Transverse colon (tissue), 4 donors: Measurements from ENCODE around the gene PLA2G2E. TPM values are rescaled to one million over a fixed set of nuclear protein-coding genes. Genes with fewer than 3 reads are reported as not detected.

ENCODE experiments used
- DNase-seq: peaks from one replicate; pipeline ENCODE4 v3.0.0-alpha.2; 2019
- H3K27ac ChIP-seq, 4 donors: fragments of 200-600 bp; sonication (generic); 2 replicates each; pipeline ENCODE4 v1.5.1; 2016 to 2018; ENCODE audit warnings: inconsistent platforms in 4 of 4
- H3K27me3 ChIP-seq: fragments of 200-600 bp; sonication (generic); 2 replicates; pipeline ENCODE4 v1.5.1; 2017; ENCODE audit warnings: inconsistent platforms
- H3K36me3 ChIP-seq, 4 donors: fragments of 200-600 bp; sonication (generic); 2 replicates each; pipeline ENCODE4 v1.5.1; 2017 to 2019; ENCODE audit warnings: inconsistent platforms in 4 of 4
- H3K4me1 ChIP-seq, 4 donors: fragments of 200-600 bp; sonication (generic); 2 replicates each; pipeline ENCODE4 v1.5.1; 2017 to 2020; ENCODE audit warnings: inconsistent platforms in 4 of 4
- H3K4me3 ChIP-seq, 4 donors: fragments of 200-600 bp; sonication (generic); 1 replicate in 1 of 4; 2 replicates in 3 of 4; pipeline versions ENCODE4 v1.5.1 to v1.6.1; 2017 to 2019; ENCODE audit warnings: inconsistent platforms in 4 of 4
- H3K9me3 ChIP-seq, 2 donors: fragments of 200-600 bp; sonication (generic); 2 replicates each; pipeline ENCODE4 v1.5.1; 2017 to 2019; ENCODE audit warnings: inconsistent platforms in 2 of 2
- EP300 ChIP-seq: sonication (generic); formaldehyde crosslinking; IDR thresholded peaks from one replicate; pipeline ENCODE4 v1.6.1; 2017; ENCODE audit warnings: antibody characterized with exemption, low read depth
- POLR2A ChIP-seq: fragments of 450-650 bp; IDR thresholded peaks from one replicate; pipeline ENCODE4 v1.6.1; 2016; ENCODE audit warnings: antibody characterized with exemption, mild to moderate bottlenecking, moderate library complexity
- POLR2AphosphoS5 ChIP-seq, 3 donors: sonication (generic); formaldehyde crosslinking; IDR thresholded peaks; one replicate each; pipeline ENCODE4 v1.6.1; 2016; ENCODE audit warnings: antibody characterized with exemption in 3 of 3
- WGBS, 2 donors: methylation state at CpG; one replicate each; pipeline ENCODE4 v1.1.5; 2018; ENCODE audit warnings: low coverage in 1 of 2; 5-methylcytosine and 5-hydroxymethylcytosine counted together
- in situ Hi-C, 4 donors: fragments of 200-750 bp; cut with MboI; loops; one replicate each; pipeline versions ENCODE4 v1.15.0 to v1.15.1; 2017; ENCODE audit warnings: low sequenced_read_pairs in 3 of 4, low pct_ligation_motif_present in 1 of 4, low pct_unique_long_range_greater_than_20kb in 1 of 4
- intact Hi-C: fragments of 100-400 bp; cut with DNase I; formaldehyde crosslinking; loops from one replicate; pipeline ENCODE4 v1.15.1; 2023; ENCODE audit warnings: low total_unique reads
- total RNA-seq, 4 donors: library from RNA; depleted of rRNA; stranded (reverse); fragments of >200 nt; gene quantifications; one replicate each; pipeline ENCODE4 v1.1.0, GENCODE V29; 2016
- TF ChIP-seq, protein P1 (sequence below), 5 experiments: fragments of 200-600 bp in 3 of 5; fragments of 450-650 bp in 2 of 5; sonication (generic) in 3 of 5; IDR thresholded peaks; 1 replicate in 2 of 5; 2 replicates in 3 of 5; pipeline ENCODE4 v1.5.1; 2016 to 2017; ENCODE audit warnings: antibody characterized with exemption in 5 of 5, inconsistent platforms in 3 of 5, mild to moderate bottlenecking in 2 of 5, moderate library complexity in 1 of 5

The PLA2G2E gene
- total RNA-seq, 4 donors from 2014 or later, result not detected

DNA sequence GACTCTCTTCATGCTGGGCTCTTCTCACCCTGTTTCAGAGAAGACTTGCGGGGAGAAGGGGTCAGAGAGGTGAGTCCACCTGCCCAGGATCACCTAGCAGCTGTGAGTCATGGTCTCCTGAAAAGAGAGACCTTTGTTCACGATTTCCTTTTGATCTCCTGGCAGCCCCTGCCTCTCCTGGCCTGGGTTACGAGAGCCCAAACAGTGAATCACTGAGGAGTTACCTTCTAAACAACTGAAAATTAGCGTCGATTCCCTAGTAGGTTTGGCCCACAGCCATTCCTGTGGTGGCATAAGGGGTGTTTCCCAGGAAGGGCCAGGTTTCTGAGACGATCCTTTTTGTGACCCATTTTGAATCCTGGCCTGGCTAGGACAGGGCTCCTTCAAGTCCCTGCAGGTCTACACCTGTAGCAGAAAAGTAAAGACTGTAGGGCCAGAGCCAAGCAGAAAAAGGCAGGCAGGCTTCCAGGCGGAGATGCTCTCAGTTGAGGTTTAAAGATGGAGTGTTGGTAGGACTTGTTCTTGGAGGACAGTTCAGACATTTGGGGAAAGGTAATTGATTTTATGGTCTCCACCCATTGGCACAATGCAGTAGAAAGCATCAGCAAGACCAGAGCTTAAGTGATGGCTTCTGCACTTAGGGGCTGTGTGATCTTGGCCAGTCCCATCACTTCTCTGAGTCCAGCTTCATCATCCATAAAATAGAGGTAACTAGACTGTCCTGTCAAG is 2.1 kb upstream of the PLA2G2E start:
- H3K4me1 ChIP-seq, result peaks cover 0 to 7% (median 0%) of the 10 kb centered on the region in 4 donors
- DNase-seq, result no peak
- no peaks in the 10 kb centered on the region for H3K9me3 ChIP-seq
- no peak for TF ChIP-seq EP300
- TF ChIP-seq, protein P1, sequence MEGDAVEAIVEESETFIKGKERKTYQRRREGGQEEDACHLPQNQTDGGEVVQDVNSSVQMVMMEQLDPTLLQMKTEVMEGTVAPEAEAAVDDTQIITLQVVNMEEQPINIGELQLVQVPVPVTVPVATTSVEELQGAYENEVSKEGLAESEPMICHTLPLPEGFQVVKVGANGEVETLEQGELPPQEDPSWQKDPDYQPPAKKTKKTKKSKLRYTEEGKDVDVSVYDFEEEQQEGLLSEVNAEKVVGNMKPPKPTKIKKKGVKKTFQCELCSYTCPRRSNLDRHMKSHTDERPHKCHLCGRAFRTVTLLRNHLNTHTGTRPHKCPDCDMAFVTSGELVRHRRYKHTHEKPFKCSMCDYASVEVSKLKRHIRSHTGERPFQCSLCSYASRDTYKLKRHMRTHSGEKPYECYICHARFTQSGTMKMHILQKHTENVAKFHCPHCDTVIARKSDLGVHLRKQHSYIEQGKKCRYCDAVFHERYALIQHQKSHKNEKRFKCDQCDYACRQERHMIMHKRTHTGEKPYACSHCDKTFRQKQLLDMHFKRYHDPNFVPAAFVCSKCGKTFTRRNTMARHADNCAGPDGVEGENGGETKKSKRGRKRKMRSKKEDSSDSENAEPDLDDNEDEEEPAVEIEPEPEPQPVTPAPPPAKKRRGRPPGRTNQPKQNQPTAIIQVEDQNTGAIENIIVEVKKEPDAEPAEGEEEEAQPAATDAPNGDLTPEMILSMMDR (IDR thresholded peaks at IDR 0.05), result no peak
- in situ Hi-C loops (no loop called here), intact Hi-C loops (no loop called here)
- H3K36me3 ChIP-seq, result no peaks in the 10 kb centered on the region
- no peak overlapping the region for H3K4me3 ChIP-seq
- 45 to 58% methylated on average over 4 to 7 of the region's 7 CpGs for WGBS, 2 donors
- no peaks in the 10 kb centered on the region for H3K27me3 ChIP-seq
- H3K27ac ChIP-seq, result no peak overlapping the region

DNA sequence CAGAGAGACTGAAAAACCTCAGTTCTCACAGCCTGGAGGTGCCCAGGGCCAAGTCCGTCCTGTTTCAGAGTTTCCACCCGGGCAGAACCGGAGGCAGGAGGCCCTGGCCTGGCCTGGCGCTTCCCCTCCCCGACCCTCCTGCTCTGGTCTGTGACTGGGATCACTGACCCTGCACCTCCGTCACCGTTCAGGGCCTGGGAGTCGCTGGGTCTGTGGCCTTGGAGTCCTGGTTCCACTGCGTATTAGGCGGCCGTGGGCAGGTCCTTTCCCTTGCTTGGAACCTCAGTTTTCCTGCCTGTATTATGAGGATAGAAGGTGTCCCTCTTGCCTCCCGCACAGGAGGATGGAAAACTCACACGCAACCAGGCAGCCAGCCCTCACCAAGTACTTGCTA is 533 bp upstream of the PLA2G2E start:
- Histone ChIP-seq H3K27me3 (no peaks in the 10 kb centered on the region), H3K9me3 (no peaks in the 10 kb centered on the region), H3K4me3 (no peak overlapping the region), H3K4me1 (peaks cover 0 to 8% (median 0%) of the 10 kb centered on the region in 4 donors), H3K27ac (no peak overlapping the region), H3K36me3 (no peaks in the 10 kb centered on the region)
- intact Hi-C loops, result no loop called here
- in situ Hi-C loops, result loop anchor here in 1 of 4 donors (25.0 kb wide), 1 partner anchor 238 kb away; no protein-coding TSS in a partner anchor
- no peak for DNase-seq
- 68% methylated on average over 13 of the region's 13 CpGs; no CpG with 5 or more reads in 1 of the 2 donors for WGBS, 2 donors
- TF ChIP-seq EP300 (no peak), POLR2AphosphoS5 (IDR thresholded peaks at IDR 0.05) (no peak), POLR2A (no peak)
- TF ChIP-seq, protein P1 (IDR thresholded peaks at IDR 0.05), result no peak

DNA sequence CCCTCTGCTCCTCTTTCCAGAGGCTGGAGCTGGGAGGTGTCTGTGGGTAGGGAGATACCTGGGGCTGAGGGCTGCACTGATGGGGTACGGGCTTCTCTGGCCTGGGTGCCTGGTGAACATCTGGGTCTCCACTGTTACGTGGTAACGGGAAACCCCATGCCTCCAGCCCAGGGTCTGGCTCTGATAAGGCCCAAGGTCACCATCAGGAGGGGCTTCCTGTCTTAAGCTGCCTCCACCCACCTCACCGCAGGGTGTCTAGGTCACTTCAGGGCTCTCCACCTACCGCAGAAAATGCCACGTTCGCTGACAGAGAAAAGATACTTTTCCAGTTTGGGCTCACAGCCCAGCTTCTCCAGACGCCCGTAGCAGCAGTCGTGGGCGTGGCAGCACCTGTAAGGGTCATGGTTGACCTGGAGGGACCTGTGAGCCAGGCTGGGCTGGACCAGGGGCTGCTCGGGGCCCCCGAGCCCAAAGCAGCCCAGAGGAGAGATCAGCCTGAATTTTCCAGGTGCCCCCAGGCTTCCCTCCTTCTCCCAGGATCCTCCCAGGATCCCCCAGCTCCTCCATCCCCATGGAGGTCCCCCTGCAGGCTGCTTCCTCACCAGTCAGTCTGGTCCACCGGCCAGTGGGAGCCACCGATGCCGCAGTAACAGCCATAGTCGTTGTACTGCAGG is 1.3 kb downstream of the PLA2G2E start:
- no peak for DNase-seq
- Histone ChIP-seq H3K4me1 (peaks cover 0 to 8% (median 0%) of the 10 kb centered on the region in 4 donors), H3K9me3 (no peaks in the 10 kb centered on the region), H3K27me3 (no peaks in the 10 kb centered on the region), H3K27ac (no peak overlapping the region), H3K4me3 (no peak overlapping the region), H3K36me3 (no peaks in the 10 kb centered on the region)
- 58% methylated on average over 17 of the region's 17 CpGs; no CpG with 5 or more reads in 1 of the 2 donors for WGBS, 2 donors
- in situ Hi-C loops, result loop anchor here in 1 of 4 donors (25.0 kb wide), 1 partner anchor 240 kb away; no protein-coding TSS in a partner anchor
- intact Hi-C loops, result no loop called here
- TF ChIP-seq, protein P1 (IDR thresholded peaks at IDR 0.05), result no peak
- no peak for TF ChIP-seq EP300
- no peak for TF ChIP-seq POLR2A
- TF ChIP-seq POLR2AphosphoS5 (IDR thresholded peaks at IDR 0.05), result no peak

DNA sequence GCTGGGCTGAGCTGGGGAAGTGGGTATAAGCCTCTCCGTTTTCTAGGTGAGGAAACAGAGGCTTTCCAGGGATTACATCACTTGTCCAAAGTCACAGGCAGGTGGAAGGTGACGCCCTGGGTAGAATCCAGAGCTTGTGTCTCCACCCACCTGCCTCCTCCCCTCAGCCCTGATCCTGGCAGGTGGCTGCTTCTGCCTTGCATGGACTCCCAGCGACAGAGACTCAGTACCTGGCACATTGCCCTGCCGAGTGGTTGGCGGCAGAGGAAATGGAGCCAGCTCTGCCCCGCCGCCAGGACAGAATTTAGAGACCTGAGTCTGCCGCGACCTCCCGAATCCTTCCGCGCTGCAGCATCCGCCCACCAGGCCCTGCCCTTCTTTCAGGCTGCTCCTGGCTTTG is 2.1 kb downstream of the PLA2G2E start:
- Histone ChIP-seq H3K36me3 (no peaks in the 10 kb centered on the region), H3K4me3 (no peak overlapping the region), H3K27me3 (no peaks in the 10 kb centered on the region), H3K27ac (no peak overlapping the region), H3K9me3 (no peaks in the 10 kb centered on the region), H3K4me1 (peaks cover 0 to 8% (median 0%) of the 10 kb centered on the region in 4 donors)
- WGBS, 2 donors, result 54% methylated on average over 13 of the region's 13 CpGs; no CpG with 5 or more reads in 1 of the 2 donors
- intact Hi-C loops, result no loop called here
- in situ Hi-C loops, result loop anchor here in 1 of 4 donors (25.0 kb wide), 1 partner anchor 241 kb away; no protein-coding TSS in a partner anchor
- TF ChIP-seq POLR2AphosphoS5 (IDR thresholded peaks at IDR 0.05), result no peak
- peak; percentile 64 for DNase-seq
